HG03135 (cell line): ENCODE results near the gene PANK2.
"Not testable (repeated sequence)": the region's sequence is repeated elsewhere in the genome, so short reads cannot be mapped to it uniquely, and the experiment has no call there.

Source experiments
- ATAC-seq: cut with Tn5 transposase; IDR thresholded peaks from one replicate; pipeline ENCODE4 v1.9.1; 2021; ENCODE audit warnings: mild to moderate bottlenecking, moderate library complexity; ENCODE audit not compliant: unreplicated experiment

The PANK2 gene

DNA sequence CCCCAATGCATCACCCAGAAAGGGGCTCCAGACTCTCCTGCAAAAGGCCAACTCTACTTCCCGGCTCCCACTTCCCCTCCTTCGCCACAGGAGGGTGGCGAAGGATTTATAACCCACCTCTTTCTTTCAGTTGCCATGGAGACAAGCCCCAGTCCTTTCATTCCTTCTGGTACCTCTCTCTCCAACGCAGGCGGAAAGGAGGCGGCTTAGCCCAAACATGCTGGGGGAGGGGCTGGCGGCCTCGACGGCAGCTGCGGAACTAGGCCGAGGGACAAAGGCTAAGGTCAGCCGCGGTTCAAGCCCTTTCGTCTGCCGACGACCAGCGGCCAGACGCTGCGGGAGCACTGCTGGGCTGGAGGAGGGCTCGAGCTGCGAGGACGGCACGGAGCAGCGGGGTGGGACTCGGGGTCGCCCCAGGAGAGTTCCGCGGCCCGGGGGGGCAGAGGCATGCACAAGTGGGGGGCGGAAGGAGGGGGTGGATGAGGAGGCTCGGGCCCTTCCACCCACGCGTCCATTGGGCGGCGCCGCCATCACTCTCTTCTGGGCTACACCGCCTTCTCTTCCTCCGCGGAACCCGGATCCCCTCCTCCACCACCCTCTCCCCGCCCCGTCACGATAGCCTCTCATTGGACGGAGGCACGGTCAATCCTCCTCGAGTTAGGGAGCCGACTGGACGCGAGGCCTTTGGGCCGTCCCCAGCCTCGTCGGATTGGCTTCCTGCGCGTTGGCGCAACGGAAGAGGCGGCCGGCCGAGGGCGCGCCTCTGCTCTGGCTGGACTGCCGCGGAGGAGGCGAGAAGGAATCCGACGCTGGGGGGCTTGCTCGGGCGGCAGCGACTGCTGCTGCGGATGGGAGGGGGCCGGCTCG is at the start of gene PANK2:
Gene PANK2 (plus strand): TSS at position 766 of the 867 bp plus-strand sequence.
- peak; percentile 94 for ATAC-seq

DNA sequence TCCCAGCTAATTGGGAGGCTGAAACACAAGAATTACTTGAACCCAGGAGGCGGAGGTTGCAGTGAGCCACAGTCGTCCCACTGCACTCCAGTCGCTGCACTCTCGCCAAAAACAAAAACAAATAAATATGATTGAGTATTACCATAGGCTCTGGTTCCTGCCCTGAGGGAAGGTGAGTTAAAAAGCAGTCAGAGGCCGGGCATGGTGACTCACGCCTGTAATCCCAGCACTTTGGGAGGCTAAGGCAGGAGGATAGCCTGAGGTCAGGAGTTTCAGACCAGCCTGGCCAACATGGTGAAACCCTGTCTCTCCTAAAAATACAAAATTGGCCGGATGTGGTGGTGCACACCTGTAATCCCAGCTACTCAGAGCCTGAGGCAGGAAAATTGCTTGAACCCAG is 49.0 kb upstream of the PANK2 start:
- not testable (repeated sequence) for ATAC-seq

DNA sequence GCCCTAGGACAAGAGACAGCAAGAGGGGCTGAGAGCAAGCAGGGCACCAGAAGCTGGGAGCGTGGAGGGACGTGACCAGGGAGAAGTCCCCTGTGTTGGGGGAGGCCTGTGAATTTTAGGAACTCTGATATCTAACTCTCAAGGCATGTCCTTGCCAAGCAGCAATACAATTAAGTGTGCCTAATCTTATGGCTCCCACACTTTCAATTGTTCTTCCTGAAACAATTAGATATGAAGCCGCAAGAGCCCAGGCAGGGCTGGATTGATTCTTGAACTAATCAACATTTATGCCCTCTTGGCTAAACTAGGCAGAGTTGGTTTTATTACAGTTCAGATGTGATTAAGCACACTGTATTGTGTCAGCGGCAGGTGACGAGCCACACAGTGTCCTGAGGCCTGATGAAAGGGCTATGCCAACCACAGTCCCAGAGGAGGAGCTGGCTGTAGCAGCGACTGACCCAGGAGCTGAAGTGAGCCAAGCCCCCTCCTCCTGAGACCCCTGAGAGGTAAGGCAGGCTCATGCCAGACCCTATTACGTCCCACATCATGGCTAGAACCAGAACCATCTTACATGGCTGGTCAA is 46.7 kb upstream of the PANK2 start:
- ATAC-seq, result no peak

DNA sequence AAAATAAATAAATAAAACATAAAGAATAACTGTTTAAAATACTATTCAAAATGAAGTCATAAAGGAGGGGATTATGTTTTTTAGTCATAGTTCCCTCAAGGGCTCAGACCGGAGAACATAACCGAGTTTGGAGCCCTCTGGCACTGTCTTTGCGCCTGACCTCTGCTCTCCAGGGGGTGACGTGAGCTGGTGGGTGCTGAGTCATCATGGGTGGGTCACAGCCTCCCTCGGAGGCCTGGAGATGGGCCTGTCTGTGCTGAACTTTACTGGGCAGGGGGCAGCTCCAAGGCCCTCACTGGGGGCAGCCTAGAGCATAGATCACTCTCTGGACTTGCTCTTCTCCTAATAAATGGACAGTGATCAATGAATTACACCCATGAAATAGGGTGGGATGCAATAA is 45.7 kb upstream of the PANK2 start:
- no peak for ATAC-seq

DNA sequence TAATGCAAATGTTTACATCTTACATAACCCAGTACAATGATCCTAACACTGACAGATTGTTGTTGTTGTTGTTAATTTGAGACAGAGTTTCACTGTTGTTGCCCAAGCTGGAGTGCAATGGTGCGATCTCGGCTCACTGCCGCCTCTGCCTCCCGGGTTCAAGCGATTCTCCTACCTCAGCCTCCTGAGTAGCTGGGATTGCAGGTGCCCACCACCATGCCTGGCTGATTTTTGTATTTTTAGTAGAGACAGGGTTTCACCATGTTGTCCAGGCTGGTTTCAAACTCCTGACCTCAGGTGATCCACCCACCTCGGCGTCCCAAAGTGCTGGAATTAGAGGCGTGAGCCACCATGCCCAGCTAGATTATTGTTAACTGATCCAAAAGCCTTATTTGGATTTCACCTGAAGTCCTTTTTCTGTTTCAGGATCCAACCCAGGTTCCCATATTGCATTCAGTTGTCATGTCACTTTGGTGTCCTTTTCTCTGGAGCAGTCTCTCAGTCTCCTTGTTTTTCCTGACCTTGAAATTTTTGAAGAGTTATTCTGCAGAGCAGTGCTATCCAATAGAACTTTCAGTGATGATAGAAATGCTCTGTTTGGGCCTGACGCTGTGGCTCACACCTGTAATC is 45.1 kb upstream of the PANK2 start:
- not testable (repeated sequence) for ATAC-seq

DNA sequence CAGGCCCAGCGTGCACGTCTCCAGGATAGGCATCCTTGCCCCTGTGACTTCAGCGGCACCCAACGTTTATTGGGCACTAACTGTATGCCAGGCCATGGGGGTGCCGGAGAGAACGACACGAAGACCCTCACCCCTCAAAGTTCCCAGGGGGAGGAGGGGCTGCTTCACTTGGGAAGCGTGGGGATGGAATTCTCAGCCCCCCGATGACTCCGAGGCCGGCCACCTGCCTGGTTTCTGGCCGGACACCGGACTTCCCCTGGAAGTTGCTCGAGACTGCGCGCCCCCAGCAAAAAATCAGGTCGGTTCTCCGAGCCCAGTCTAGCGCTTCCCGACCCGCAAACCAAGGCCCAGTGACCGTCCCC is 42.8 kb upstream of the PANK2 start:
- no peak for ATAC-seq

DNA sequence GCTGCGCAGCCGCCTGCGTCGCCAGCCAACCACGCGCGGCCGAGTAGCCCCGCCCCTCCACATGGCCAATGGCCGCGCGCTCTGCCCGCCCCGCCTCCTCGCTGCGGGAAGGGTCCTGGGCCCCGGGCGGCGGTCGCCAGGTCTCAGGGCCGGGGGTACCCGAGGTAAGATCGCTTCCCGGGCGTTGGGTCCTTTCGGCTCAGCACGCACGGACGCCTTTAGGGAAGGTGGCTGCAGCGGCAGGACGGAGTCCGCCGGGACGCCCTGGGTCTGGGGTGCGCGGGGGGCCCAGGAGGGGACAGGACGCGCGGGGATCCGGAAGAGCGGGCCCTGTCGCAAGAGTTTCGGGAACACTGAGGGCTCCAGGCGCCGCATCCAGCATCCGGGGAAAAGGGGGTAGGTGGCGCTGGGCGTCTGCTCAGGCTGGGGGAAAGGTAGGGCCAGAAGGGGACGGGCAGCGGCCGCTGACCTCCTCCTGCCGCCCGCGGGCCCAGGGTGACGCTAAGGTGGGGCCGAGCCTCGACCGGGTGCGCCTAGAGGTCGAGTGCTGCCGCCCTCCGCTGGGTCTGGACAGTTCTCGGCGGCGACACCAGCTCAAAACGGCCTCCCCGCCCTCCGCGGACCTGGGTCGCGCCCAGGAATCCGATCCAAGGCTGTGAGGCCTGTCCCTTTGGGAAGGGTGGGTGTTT is 42.3 kb upstream of the PANK2 start, which contains the start of gene MAVS:
Gene MAVS (plus strand): TSS at position 95 of the 689 bp plus-strand sequence. CDS start 7,791 bp downstream, outside the sequence.
- ATAC-seq, result peak; percentile 90

DNA sequence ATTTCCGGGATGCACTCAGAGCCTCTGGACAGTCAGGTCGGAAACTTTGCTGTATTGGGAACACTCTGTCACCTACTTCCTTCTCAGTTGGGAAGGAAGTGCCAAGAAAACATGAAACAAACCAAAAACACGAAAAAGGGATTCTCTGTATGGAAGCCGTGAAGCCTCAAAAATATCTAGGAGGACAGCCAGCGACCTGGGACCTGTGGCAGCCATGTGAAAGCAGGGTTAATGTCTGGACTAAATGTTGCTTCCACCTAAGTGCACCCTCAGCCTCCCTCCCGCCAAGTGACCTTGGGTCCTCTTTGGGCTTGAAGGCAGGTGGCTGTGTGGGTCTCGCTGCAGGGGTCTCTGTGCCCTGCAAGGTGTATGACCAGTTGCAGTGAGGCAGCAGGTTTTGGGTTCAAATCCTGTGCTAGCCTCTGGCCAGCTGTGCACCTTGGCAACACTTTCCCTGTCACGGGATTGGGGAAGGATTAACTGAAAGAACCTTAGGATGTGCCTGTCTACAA is 41.7 kb upstream of the PANK2 start:
- ATAC-seq, result no peak

DNA sequence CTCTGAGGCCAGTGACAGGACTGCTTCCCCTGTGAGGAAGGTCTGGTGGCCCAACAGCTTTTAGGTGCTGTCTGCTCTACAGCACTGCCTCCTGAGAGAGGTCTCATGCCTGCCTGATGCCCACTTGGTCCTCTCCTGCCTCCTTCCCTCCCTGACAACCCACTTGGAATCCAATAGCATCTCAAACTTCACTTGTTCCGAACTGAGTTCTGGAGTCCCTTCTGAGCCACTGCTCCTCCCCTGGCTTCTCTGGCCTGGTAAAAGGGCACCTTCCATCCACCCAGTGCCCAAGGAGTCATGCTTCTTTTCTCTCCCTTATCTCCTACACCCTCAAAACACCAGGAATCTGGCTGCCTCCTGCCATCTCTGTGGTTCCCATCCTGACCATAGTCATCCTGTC is 40.6 kb upstream of the PANK2 start:
- ATAC-seq, result no peak

DNA sequence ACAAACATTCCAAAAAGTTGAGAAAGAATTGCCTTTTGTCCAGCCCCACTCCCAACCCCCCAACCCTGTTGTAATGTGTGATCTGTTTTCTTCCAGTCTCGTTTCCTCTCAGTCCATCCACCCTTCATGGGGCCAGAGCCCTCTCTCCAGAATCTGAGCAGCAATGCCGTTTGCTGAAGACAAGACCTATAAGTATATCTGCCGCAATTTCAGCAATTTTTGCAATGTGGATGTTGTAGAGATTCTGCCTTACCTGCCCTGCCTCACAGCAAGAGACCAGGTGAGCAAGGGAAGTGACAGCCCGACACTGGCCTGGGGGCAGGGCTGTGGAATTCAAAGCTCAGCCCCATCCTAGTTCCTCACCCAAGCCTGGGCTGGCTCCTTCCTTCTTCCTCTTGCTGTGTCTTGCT is 34.7 kb upstream of the PANK2 start:
- ATAC-seq, result no peak

DNA sequence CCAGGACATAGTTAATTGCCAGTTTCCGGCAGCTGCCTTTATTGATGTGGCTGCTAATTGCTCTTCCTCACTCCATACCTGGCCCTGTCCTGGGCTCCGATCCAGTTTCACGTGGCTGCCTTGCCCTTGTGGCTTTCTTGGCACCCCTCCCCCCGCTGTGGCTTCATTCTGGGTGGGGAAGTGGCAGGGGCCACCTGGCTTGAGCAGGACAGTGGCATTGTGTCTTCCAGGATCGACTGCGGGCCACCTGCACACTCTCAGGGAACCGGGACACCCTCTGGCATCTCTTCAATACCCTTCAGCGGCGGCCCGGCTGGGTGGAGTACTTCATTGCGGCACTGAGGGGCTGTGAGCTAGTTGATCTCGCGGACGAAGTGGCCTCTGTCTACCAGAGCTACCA is 31.8 kb upstream of the PANK2 start:
- no peak for ATAC-seq

DNA sequence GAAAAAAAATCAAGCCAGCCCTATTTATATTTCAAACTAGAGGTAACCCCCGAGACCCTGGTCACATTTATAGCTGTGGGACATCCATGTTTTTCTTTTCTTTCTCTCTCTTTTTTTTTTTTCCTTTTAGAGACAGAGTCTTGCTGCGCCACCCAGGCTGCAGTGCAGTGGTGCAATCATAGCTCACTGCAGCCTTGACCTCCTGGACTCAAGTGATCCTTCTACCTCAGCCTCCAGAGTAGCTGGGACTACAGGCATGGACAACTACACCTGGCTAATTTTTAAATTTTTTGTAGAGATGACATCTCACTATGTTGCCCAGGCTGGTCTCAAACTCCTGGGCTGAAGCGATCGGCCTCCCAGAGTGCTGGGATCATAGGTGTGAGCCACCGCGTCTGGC is 30.5 kb upstream of the PANK2 start:
- ATAC-seq, result no peak

DNA sequence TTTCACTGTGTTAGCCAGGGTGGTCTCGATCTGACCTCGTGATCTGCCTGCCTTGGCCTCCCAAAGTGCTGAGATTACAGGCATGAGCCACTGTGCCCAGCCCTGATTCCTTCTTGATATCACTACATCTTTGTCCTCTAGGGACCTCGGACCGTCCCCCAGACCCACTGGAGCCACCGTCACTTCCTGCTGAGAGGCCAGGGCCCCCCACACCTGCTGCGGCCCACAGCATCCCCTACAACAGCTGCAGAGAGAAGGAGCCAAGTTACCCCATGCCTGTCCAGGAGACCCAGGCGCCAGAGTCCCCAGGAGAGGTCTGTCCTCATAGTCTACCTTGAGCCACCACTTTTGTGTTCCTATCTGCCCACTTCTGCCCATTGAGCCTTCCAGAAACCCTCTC is 28.0 kb upstream of the PANK2 start:
- ATAC-seq, result no peak

DNA sequence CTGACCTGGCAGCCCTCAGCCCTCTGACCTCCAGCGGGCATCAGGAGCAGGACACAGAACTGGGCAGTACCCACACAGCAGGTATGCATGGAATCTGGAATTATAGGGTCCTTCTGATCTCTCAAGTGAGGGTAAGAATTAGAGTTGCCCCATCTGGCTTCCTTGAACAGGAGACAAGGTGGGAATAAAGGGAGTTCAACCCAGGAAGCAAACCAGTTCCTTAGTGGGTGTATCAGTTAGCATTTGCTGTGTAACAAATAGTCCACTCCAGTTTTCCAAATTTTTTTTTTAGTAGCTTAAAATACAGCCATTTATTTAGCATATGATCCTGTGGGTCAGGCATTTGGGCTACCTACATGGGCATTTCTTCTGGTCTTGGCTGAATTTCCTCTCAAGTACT is 26.9 kb upstream of the PANK2 start:
- no peak for ATAC-seq

DNA sequence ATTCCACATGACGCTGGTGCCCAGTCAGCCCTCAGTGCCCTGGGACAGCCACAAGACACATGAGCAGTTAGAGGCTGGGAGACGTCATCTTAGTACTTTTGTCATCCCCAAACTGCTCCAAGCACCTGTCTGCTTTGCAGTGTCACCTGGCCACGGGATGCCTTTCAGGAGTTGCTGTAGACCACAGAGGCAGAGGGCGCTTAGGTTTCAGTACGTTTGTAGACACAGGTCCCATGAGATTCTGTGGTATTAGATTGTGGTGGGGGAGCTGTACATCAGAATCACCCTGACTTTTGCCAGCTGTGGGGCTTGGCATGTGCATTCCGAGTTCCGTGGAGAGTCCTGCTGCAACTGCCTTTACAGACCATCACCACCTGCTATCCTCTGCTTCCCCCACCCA is 25.9 kb upstream of the PANK2 start:
- ATAC-seq, result no peak

DNA sequence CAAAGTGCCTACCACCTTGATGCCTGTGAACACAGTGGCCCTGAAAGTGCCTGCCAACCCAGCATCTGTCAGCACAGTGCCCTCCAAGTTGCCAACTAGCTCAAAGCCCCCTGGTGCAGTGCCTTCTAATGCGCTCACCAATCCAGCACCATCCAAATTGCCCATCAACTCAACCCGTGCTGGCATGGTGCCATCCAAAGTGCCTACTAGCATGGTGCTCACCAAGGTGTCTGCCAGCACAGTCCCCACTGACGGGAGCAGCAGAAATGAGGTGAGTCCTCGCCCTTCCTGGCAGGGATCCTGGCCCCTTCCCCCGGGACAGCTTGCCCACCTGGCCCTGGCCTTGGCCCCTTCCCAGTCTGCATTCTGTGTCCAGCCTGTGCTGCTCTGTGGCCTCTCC is 24.7 kb upstream of the PANK2 start:
- no peak for ATAC-seq

DNA sequence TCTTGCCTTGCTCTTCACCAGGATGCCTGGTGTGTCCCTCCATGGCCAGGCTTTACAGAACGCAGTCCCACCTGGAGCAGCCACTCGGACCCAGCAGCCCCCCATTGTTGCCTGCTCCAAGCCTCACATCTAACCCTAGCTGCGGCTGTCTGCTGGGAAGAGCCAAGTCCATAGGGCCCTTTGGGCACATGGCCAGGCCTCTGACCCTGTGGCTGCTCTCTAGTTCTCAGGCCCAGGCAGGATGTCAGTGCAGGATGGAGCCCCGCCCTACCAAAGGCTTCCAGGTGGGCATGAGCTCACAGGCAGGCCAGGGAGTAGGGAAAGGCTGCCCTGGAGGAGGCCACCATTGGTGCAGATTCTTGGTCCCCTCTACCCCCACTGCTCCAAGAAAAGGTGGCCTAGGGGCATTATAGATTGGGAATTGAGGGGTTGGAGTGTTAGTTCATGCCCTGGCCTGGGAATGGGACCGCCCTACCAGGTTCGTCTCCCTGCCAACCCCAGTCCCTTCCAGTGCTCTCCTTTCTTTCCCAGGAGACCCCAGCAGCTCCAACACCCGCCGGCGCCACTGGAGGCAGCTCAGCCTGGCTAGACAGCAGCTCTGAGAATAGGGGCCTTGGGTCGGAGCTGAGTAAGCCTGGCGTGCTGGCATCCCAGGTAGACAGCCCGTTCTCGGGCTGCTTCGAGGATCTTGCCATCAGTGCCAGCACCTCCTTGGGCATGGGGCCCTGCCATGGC is 23.9 kb upstream of the PANK2 start:
- no peak for ATAC-seq

DNA sequence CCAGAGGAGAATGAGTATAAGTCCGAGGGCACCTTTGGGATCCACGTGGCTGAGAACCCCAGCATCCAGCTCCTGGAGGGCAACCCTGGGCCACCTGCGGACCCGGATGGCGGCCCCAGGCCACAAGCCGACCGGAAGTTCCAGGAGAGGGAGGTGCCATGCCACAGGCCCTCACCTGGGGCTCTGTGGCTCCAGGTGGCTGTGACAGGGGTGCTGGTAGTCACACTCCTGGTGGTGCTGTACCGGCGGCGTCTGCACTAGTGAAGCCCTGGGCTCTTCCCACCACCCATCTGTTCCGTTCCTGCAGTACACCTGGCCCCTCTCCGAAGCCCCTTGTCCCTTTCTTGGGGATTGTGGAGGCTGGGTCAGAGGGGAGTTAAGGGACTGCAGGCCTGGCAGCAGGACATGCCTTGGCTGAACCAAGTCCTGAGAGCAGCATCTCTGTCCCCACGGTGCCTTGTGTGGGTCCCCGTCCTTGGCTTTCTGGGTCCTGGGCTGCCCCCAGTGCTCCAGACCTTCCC is 23.2 kb upstream of the PANK2 start:
- no peak for ATAC-seq

DNA sequence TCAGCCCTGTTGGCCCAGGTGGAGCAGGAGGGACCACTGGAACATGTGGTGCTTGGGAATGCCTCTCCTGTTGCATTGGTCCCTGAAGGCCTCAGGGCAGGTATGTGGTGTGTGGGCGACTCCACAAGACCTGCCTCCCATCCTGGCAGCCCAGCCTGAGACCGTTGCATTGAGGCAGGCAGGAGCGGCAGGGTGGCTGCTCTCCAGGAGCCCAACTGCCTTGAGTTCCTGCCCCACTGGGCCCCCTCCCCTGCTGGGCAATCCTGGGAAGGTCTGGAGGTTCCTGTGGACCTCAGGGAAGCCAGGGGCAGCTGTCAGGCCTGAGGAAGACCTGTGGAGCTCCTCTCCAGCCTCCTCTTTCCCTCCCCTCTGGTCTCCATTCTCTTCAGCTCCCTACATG is 22.7 kb upstream of the PANK2 start:
- ATAC-seq, result no peak

DNA sequence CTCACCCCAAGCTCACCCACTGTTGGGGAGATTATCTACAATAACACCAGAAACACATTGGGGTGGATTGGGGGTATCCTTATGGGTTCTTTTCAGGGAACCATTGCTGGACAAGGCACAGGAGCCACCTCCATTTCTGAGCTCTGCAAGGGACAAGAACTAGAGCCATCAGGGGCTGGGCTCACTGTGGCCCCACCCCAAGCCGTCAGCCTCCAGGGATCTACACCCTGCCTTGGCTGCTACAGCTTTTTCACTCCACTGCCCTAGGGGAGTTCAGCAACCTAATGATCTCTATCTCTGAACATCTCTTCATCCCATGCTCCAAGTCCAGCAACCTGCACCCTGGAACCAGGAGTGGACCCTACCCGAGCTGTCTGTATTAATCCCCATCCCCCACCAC is 21.4 kb upstream of the PANK2 start:
- ATAC-seq, result no peak
